Measurements from ENCODE around the gene ARHGAP22. TPM values are rescaled to one million over a fixed set of nuclear protein-coding genes. Genes with fewer than 3 reads are reported as not detected.

Gene ARHGAP22
- total and polyA plus RNA-seq, 2 donors (not counting 1 experiment from before 2014, with no cell fraction given) = 10.4 to 75.5 TPM

DNA sequence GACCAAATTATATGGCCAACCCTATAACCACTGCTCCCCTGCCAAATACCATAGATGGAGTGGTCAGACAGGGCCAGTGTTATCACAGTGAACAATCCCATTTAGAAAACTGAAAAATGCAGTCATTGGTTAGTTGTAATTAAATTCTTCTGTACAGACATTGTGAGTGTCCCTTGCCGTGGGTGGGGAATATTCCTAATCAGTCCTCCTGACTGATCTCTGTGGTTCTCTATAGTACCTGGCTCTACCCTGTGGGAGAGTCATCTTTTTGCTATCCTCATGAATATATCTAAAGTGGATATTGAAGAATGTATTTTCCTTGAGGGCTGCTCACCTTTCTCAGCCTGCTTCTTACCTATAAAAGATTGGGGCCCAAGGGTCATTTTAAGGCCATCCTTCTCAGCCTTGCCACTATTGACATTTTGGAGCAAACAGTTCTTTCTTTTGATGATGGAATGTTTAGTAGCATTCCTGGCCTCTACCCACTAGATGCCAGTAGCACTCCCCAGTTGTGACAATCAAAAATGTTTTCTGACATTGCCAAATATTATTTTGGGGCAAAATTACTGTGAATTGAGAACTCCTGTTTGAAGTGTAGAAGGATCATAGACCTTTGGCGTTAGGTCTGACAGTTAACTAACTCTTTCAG lies 188.2 kb downstream of the ARHGAP22 start:
- Histone ChIP-seq H3K9me3 (ENCODE audit: control insufficient read depth, insufficient read depth, low read depth, low read length) (no peaks in the 10 kb centered on the region), H4K20me1 (ENCODE audit: control insufficient read depth, extremely low read depth, insufficient read depth, low read length) (no peaks in the 10 kb centered on the region), H3K36me3 (ENCODE audit: control insufficient read depth, insufficient read depth, low read length) (no peaks in the 10 kb centered on the region), H3K27ac (ENCODE audit: insufficient read depth, low read length) (no peak overlapping the region), H3K9ac (ENCODE audit: insufficient read depth, low read length) (no peak overlapping the region), H3K4me3 (replicated peaks in 1 of 4; ENCODE audit: control extremely low read depth in 1 of 4, insufficient read depth in 1 of 4, low read depth in 3 of 4, low read length in 4 of 4) (no peak overlapping the region), H3K79me2 (ENCODE audit: control insufficient read depth, insufficient read depth, low read length) (no peaks in the 10 kb centered on the region), H3K4me1 (ENCODE audit: control insufficient read depth, extremely low read depth, insufficient read depth, low read length) (peaks cover 2% of the 10 kb centered on the region), H3K27me3 (ENCODE audit: control insufficient read depth, insufficient read depth, low read length) (no peaks in the 10 kb centered on the region), H2AFZ (ENCODE audit: low read length) (no peak overlapping the region), H3K4me2 (ENCODE audit: extremely low read depth, insufficient read depth, low read length) (no peak overlapping the region)
- TF ChIP-seq, protein P1, sequence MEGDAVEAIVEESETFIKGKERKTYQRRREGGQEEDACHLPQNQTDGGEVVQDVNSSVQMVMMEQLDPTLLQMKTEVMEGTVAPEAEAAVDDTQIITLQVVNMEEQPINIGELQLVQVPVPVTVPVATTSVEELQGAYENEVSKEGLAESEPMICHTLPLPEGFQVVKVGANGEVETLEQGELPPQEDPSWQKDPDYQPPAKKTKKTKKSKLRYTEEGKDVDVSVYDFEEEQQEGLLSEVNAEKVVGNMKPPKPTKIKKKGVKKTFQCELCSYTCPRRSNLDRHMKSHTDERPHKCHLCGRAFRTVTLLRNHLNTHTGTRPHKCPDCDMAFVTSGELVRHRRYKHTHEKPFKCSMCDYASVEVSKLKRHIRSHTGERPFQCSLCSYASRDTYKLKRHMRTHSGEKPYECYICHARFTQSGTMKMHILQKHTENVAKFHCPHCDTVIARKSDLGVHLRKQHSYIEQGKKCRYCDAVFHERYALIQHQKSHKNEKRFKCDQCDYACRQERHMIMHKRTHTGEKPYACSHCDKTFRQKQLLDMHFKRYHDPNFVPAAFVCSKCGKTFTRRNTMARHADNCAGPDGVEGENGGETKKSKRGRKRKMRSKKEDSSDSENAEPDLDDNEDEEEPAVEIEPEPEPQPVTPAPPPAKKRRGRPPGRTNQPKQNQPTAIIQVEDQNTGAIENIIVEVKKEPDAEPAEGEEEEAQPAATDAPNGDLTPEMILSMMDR (conservative IDR thresholded peaks at IDR 0.05 in 1 of 2, IDR thresholded peaks at IDR 0.05 in 1 of 2; ENCODE audit: low read depth in 1 of 2, low read length in 2 of 2) = no peak
- TF ChIP-seq EZH2 (IDR thresholded peaks at IDR 0.05; ENCODE audit: low read length, missing control alignments) = no peak
- peak in 1 of 2 donors; percentile 51 for DNase-seq (ENCODE audit: low read depth in 2 of 2)

DNA sequence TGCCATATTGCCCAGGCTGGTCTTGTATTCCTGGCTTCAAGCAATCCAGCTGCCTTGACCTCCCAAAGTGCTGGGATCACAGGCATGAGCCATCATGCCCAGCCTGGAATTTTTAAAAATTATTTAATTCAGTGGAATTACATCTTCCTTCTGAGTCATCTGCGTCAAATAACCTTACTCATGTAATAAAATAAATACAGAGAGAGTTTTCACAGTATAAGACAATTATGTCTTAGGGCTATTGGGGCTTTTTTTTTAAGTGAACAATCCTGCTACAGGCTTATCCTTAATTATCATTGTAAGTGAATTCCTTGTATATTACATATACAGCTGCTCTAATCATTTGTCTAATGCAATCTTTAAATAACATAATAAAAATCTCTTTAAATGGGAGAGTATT lies 190.1 kb downstream of the ARHGAP22 start:
- Histone ChIP-seq H3K36me3 (ENCODE audit: control insufficient read depth, insufficient read depth, low read length) (no peaks in the 10 kb centered on the region), H3K9me3 (ENCODE audit: control insufficient read depth, insufficient read depth, low read depth, low read length) (no peaks in the 10 kb centered on the region), H3K27ac (ENCODE audit: insufficient read depth, low read length) (no peak overlapping the region), H3K79me2 (ENCODE audit: control insufficient read depth, insufficient read depth, low read length) (no peaks in the 10 kb centered on the region), H3K27me3 (ENCODE audit: control insufficient read depth, insufficient read depth, low read length) (no peaks in the 10 kb centered on the region), H3K4me1 (ENCODE audit: control insufficient read depth, extremely low read depth, insufficient read depth, low read length) (peaks cover 2% of the 10 kb centered on the region), H3K4me2 (ENCODE audit: extremely low read depth, insufficient read depth, low read length) (no peak overlapping the region), H3K9ac (ENCODE audit: insufficient read depth, low read length) (no peak overlapping the region), H4K20me1 (ENCODE audit: control insufficient read depth, extremely low read depth, insufficient read depth, low read length) (no peaks in the 10 kb centered on the region), H2AFZ (ENCODE audit: low read length) (no peak overlapping the region), H3K4me3 (replicated peaks in 1 of 4; ENCODE audit: control extremely low read depth in 1 of 4, insufficient read depth in 1 of 4, low read depth in 3 of 4, low read length in 4 of 4) (no peak overlapping the region)
- DNase-seq (ENCODE audit: low read depth in 2 of 2) = peak; percentile 57 to 66
- TF ChIP-seq EZH2 (IDR thresholded peaks at IDR 0.05; ENCODE audit: low read length, missing control alignments) = no peak
- TF ChIP-seq, protein P1 (conservative IDR thresholded peaks at IDR 0.05 in 1 of 2, IDR thresholded peaks at IDR 0.05 in 1 of 2; ENCODE audit: low read depth in 1 of 2, low read length in 2 of 2) = no peak

DNA sequence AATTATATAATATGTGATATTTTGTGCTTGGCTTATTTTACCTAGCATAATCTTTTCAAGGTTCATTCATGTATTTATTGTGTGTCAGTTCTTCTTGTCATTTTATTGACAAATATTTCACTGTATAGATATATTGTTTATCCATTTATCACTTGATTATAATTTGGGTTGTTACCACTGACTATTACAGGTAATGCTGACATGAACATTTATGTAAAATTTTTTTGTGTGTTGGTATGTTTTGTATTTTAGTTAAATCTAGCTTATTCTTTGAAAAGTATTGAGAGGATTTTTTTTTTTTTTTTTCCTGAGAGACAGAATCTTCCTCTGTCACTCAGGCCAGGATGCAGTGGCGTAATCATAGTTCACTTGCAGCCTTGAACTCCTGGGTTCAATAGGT lies 190.7 kb downstream of the ARHGAP22 start:
- Histone ChIP-seq H3K27ac (ENCODE audit: insufficient read depth, low read length) (no peak overlapping the region), H3K27me3 (ENCODE audit: control insufficient read depth, insufficient read depth, low read length) (no peaks in the 10 kb centered on the region)
- TF ChIP-seq, protein P1 (conservative IDR thresholded peaks at IDR 0.05 in 1 of 2, IDR thresholded peaks at IDR 0.05 in 1 of 2; ENCODE audit: low read depth in 1 of 2, low read length in 2 of 2) = no peak
- no peak for TF ChIP-seq EZH2 (IDR thresholded peaks at IDR 0.05; ENCODE audit: low read length, missing control alignments)

More for the DNA sequence above, 190.7 kb downstream of the ARHGAP22 start:
- Histone ChIP-seq H3K79me2 (ENCODE audit: control insufficient read depth, insufficient read depth, low read length) (no peaks in the 10 kb centered on the region), H3K4me2 (ENCODE audit: extremely low read depth, insufficient read depth, low read length) (no peak overlapping the region), H3K4me1 (ENCODE audit: control insufficient read depth, extremely low read depth, insufficient read depth, low read length) (peaks cover 2% of the 10 kb centered on the region), H3K36me3 (ENCODE audit: control insufficient read depth, insufficient read depth, low read length) (no peaks in the 10 kb centered on the region), H3K4me3 (replicated peaks in 1 of 4; ENCODE audit: control extremely low read depth in 1 of 4, insufficient read depth in 1 of 4, low read depth in 3 of 4, low read length in 4 of 4) (no peak overlapping the region), H4K20me1 (ENCODE audit: control insufficient read depth, extremely low read depth, insufficient read depth, low read length) (no peaks in the 10 kb centered on the region), H2AFZ (ENCODE audit: low read length) (no peak overlapping the region), H3K9ac (ENCODE audit: insufficient read depth, low read length) (no peak overlapping the region), H3K9me3 (ENCODE audit: control insufficient read depth, insufficient read depth, low read depth, low read length) (no peaks in the 10 kb centered on the region)
- no peak for DNase-seq (ENCODE audit: low read depth in 2 of 2)
